Smooth muscle cell (in vitro differentiated cells): ENCODE results near the gene NXPE1. TPM values are rescaled to one million over a fixed set of nuclear protein-coding genes. Genes with fewer than 3 reads are reported as not detected.

ENCODE experiments used
- DNase-seq: peaks from one replicate; lab custom pipeline; 2025; ENCODE audit not compliant: unreplicated experiment; lab: John Stamatoyannopoulos, UW
- H2AFZ ChIP-seq: fragments of 200-600 bp; sonication (generic); 2 replicates; pipeline ENCODE4 v1.6.0; 2016; ENCODE audit warnings: antibody characterized with exemption, low read depth, mild to moderate bottlenecking
- H3F3A ChIP-seq: fragments of 200-600 bp; sonication (generic); 2 replicates; pipeline ENCODE4 v1.6.0; 2017; ENCODE audit warnings: antibody characterized with exemption, low read depth
- H3K27ac ChIP-seq: fragments of 200-600 bp; sonication (generic); 2 replicates; pipeline ENCODE4 v1.5.1; 2016; ENCODE audit warnings: low read depth, mild to moderate bottlenecking
- H3K27me3 ChIP-seq: fragments of 200-600 bp; sonication (generic); 2 replicates; pipeline ENCODE4 v1.6.1; 2016; ENCODE audit warnings: low read depth, mild to moderate bottlenecking
- H3K36me3 ChIP-seq: fragments of 200-600 bp; sonication (generic); 2 replicates; pipeline ENCODE4 v1.5.1; 2016; ENCODE audit warnings: low read depth
- H3K4me1 ChIP-seq: fragments of 200-600 bp; sonication (generic); 2 replicates; pipeline ENCODE4 v1.5.1; 2016; ENCODE audit warnings: low read depth
- H3K4me2 ChIP-seq: fragments of 200-600 bp; sonication (generic); 2 replicates; pipeline ENCODE4 v1.6.0; 2016; ENCODE audit warnings: mild to moderate bottlenecking
- H3K4me3 ChIP-seq: fragments of 200-600 bp; sonication (generic); 2 replicates; pipeline ENCODE4 v1.5.1; 2016; ENCODE audit warnings: mild to moderate bottlenecking
- H3K79me2 ChIP-seq: fragments of 200-600 bp; sonication (generic); 2 replicates; pipeline ENCODE4 v1.6.0; 2016; ENCODE audit warnings: low read depth, mild to moderate bottlenecking
- H3K9ac ChIP-seq: fragments of 200-600 bp; sonication (generic); 2 replicates; pipeline ENCODE4 v1.6.0; 2016; ENCODE audit warnings: low read depth
- H3K9me3 ChIP-seq: fragments of 200-600 bp; sonication (generic); replicated peaks from 2 replicates; pipeline ENCODE4 v1.5.1; 2016; ENCODE audit warnings: low read depth
- H4K20me1 ChIP-seq: fragments of 200-600 bp; sonication (generic); 2 replicates; pipeline ENCODE4 v1.6.0; 2016; ENCODE audit warnings: low read depth
- CTCF ChIP-seq: fragments of 200-600 bp; sonication (generic); IDR thresholded peaks from 2 replicates; pipeline ENCODE4 v1.5.1; 2017; ENCODE audit warnings: borderline replicate concordance, mild to moderate bottlenecking, antibody characterized with exemption; ENCODE audit not compliant: insufficient read depth, poor library complexity, severe bottlenecking
- WGBS: methylation state at CpG from one replicate; pipeline ENCODE4 v1.1.7; 2016; ENCODE audit warnings: low lambda C conversion rate; 5-methylcytosine and 5-hydroxymethylcytosine counted together
- polyA plus RNA-seq: library from polyadenylated mRNA; unstranded; fragments of >200 nt; fragmentation: Nextera tagmentation; extraction: Ambion mirVana; gene quantifications from 2 replicates; pipeline ENCODE4 v1.2.1, GENCODE V29; 2016
- total RNA-seq: library from RNA; depleted of rRNA; stranded (reverse); fragments of >200 nt; gene quantifications from 2 replicates; pipeline ENCODE4 v1.2.3, GENCODE V29; 2014

The NXPE1 gene
- total and polyA plus RNA-seq, 2 experiments from 2014 or later: not detected

GRCh38 chr11:114496915-114497314 is 62.8 kb downstream of the NXPE1 start:
- no peak for TF ChIP-seq CTCF
- H3K27me3 ChIP-seq: no peaks in the 10 kb centered on the region

GRCh38 chr11:114483929-114484328 is 75.8 kb downstream of the NXPE1 start:
- Histone ChIP-seq H3K4me1 (no peaks in the 10 kb centered on the region), H3K9ac (no peak overlapping the region), H3K4me3 (no peak overlapping the region), H3K27me3 (no peaks in the 10 kb centered on the region), H3F3A (no peaks in the 10 kb centered on the region), H2AFZ (no peak overlapping the region), H3K27ac (no peak overlapping the region), H3K36me3 (no peaks in the 10 kb centered on the region), H4K20me1 (no peaks in the 10 kb centered on the region), H3K9me3 (no peaks in the 10 kb centered on the region), H3K4me2 (no peak overlapping the region), H3K79me2 (no peaks in the 10 kb centered on the region)
- TF ChIP-seq CTCF: no peak
- WGBS: 89% methylated on average over 2 of the region's 2 CpGs
- DNase-seq: no peak

More at GRCh38 chr11:114496915-114497314, 62.8 kb downstream of the NXPE1 start:
- Histone ChIP-seq H3F3A (no peaks in the 10 kb centered on the region), H2AFZ (no peak overlapping the region), H3K4me3 (no peak overlapping the region), H4K20me1 (no peaks in the 10 kb centered on the region), H3K27ac (no peak overlapping the region), H3K9me3 (no peaks in the 10 kb centered on the region), H3K4me2 (no peak overlapping the region), H3K9ac (no peak overlapping the region), H3K4me1 (no peaks in the 10 kb centered on the region), H3K79me2 (no peaks in the 10 kb centered on the region), H3K36me3 (no peaks in the 10 kb centered on the region)
- DNase-seq: no peak
- WGBS: 89% methylated on average over 3 of the region's 3 CpGs

GRCh38 chr11:114482114-114482513 is 77.6 kb downstream of the NXPE1 start:
- DNase-seq: no peak
- no peaks in the 10 kb centered on the region for H3K4me1 ChIP-seq
- TF ChIP-seq CTCF: no peak

GRCh38 chr11:114479331-114479730 is 80.3 kb downstream of the NXPE1 start:
- H3K27ac ChIP-seq: no peak overlapping the region
- no peaks in the 10 kb centered on the region for H3K79me2 ChIP-seq
- H3K4me1 ChIP-seq: no peaks in the 10 kb centered on the region
- no peaks in the 10 kb centered on the region for H3K9me3 ChIP-seq
- H4K20me1 ChIP-seq: no peaks in the 10 kb centered on the region
- no peak overlapping the region for H2AFZ ChIP-seq
- H3K36me3 ChIP-seq: no peaks in the 10 kb centered on the region
- 95% methylated on average over 1 of the region's 1 CpG for WGBS
- H3F3A ChIP-seq: no peaks in the 10 kb centered on the region
- no peak overlapping the region for H3K4me3 ChIP-seq
- no peaks in the 10 kb centered on the region for H3K27me3 ChIP-seq
- TF ChIP-seq CTCF: no peak
- H3K9ac ChIP-seq: no peak overlapping the region
- DNase-seq: no peak
- no peak overlapping the region for H3K4me2 ChIP-seq

More at GRCh38 chr11:114482114-114482513, 77.6 kb downstream of the NXPE1 start:
- no peak overlapping the region for H2AFZ ChIP-seq
- WGBS: 86% methylated on average over 1 of the region's 1 CpG
- H3K9me3 ChIP-seq: no peaks in the 10 kb centered on the region
- H3K79me2 ChIP-seq: no peaks in the 10 kb centered on the region
- H3K27ac ChIP-seq: no peak overlapping the region
- H3K4me3 ChIP-seq: no peak overlapping the region
- H3K9ac ChIP-seq: no peak overlapping the region
- no peaks in the 10 kb centered on the region for H3K27me3 ChIP-seq
- no peaks in the 10 kb centered on the region for H4K20me1 ChIP-seq
- no peak overlapping the region for H3K4me2 ChIP-seq
- H3K36me3 ChIP-seq: no peaks in the 10 kb centered on the region
- no peaks in the 10 kb centered on the region for H3F3A ChIP-seq
